ENCODE data around the gene ASPG. TPM values are rescaled to one million over a fixed set of nuclear protein-coding genes. Genes with fewer than 3 reads are reported as not detected.
A peak's percentile ranks its signal among the peaks of the same experiment; 100 is the strongest.

Gene ASPG
- total RNA-seq, 8 experiments from 2014 or later = 0.05 to 1.1 (median 0.25) TPM; not detected in 1

GRCh38 chr14:104105822-104106470 lies 20.4 kb downstream of the ASPG start:
- peaks cover 25 to 28% of the 10 kb centered on the region in 2 donors for H3K4me1 ChIP-seq (replicated peaks in 1 of 2)
- H3K27ac ChIP-seq = no peak overlapping the region
- in situ Hi-C loops (cut with MboI; ENCODE audit: low pct_unique_long_range_greater_than_20kb in 2 of 9, low sequenced_read_pairs in 9 of 9, unreplicated experiment in 9 of 9) = no loop called here
- H3K4me3 ChIP-seq = no peak overlapping the region
- 41 to 100% (median 83%) methylated on average over 1 to 7 of the region's 18 CpGs; no CpG with 5 or more reads in 6 of the 10 experiments for WGBS, 10 experiments
- no peak for ATAC-seq (replicated peaks in 6 of 8)

DNA sequence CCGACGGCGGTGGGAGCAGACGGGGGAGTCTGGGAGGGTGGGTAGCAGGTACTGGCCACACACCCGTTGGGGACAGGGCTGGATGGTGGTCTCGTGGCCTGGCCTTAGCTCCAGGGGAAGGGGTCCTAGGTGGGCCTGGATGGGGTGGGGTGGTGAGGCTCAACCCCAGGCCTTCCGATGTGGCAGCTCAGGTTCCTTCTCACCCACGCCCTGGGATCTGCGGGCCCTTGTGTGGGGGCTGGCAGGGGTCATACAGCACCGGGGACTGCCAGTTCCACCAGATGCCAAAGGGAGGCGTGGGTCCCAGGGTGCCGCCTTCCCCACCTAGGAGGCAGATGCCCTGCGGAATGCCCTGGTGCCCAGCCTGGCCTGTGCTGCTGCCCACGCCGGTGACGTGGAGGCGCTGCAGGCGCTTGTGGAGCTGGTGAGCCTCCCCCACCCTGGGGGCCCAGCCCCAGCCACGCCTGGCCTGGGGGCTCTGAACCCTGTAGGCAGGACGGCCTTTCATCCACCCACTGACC lies 21.0 kb downstream of the ASPG start:
- in situ Hi-C loops (cut with MboI; ENCODE audit: low pct_unique_long_range_greater_than_20kb in 2 of 9, low sequenced_read_pairs in 9 of 9, unreplicated experiment in 9 of 9) = no loop called here
- WGBS, 10 experiments = 90% methylated on average over 2 of the region's 20 CpGs; no CpG with 5 or more reads in 9 of the 10 experiments
- no peak overlapping the region for H3K27ac ChIP-seq
- H3K4me3 ChIP-seq = no peak overlapping the region
- peaks cover 25 to 28% of the 10 kb centered on the region in 2 donors for H3K4me1 ChIP-seq (replicated peaks in 1 of 2)
- no peak for ATAC-seq (replicated peaks in 6 of 8)

DNA sequence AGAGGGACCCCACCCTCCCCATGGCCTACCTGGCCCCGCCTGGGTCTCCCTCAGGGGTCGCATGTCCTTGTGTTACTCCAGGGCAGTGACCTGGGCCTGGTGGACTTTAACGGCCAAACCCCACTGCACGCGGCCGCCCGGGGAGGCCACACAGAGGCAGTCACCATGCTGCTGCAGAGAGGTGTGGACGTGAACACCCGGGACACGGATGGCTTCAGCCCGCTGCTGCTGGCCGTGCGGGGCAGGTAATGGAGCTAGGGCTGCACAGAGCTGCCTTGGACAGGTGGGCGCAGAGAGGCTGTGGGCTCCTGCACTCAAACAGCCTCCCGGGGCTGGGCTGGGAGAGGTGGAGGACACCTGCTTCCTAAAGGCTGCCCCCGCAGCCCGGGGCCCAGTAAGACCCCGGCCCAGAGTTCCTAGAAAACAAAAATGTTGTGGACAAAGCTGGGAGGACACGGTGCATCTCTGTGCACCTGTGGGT lies 21.6 kb downstream of the ASPG start:
- no peak for ATAC-seq (replicated peaks in 6 of 8)
- 93% methylated on average over 3 of the region's 19 CpGs; no CpG with 5 or more reads in 8 of the 10 experiments for WGBS, 10 experiments
- Histone ChIP-seq H3K27ac (no peak overlapping the region), H3K4me3 (no peak overlapping the region), H3K4me1 (replicated peaks in 1 of 2) (peaks cover 20 to 28% of the 10 kb centered on the region in 2 donors)
- in situ Hi-C loops (cut with MboI; ENCODE audit: low pct_unique_long_range_greater_than_20kb in 2 of 9, low sequenced_read_pairs in 9 of 9, unreplicated experiment in 9 of 9) = no loop called here

DNA sequence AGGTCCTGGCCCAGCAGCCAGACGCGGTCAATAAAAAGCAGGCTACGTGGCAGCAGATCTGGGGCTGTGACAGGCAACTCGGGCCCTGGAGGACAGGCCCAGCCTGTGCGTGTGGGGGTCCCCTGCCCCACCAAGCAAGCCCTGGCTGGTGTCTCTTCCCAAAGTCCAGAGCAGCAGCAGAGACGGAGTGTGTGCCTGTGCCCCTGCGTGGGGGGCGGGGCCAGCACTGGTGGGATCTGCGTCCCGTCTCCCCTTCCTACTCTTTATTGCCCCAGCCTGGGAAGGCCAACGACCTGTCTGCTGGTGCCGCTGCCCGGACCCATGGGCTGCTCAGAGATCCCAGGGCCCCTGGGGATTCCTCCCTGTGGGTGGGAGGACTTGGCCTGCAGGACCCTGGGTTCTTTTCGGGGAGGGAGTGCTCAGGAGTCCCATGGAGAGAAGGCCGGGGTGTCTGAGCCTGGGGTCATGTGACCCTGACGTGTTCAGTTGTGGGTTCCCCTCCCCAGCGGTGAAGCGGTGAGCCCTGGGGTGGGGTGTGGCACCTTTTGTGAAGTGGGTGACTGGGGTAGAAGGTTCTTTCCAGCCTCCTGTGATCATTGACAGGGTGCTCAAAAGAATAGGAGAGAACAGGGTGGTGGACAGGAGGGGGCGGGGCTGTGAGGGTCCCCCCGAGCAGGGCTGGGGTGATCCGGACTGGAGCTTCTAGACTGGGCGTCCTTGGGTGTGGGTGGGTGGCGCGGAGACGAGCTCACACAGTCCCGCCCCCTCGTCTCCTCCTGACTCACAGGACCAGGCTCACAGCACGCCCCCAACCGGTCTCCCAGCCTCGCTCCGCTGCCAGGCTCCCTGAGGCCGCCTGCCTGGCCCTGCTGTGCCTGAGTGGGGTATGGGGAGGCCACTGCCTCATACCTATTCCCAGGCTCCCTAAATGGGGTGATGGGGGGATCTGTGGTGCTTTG lies 22.4 kb downstream of the ASPG start:
- 20 to 90% (median 53%) methylated on average over 1 to 5 of the region's 32 CpGs; no CpG with 5 or more reads in 6 of the 10 experiments for WGBS, 10 experiments
- no peak overlapping the region for H3K4me3 ChIP-seq
- peaks cover 19 to 28% of the 10 kb centered on the region in 2 donors for H3K4me1 ChIP-seq (replicated peaks in 1 of 2)
- in situ Hi-C loops (cut with MboI; ENCODE audit: low pct_unique_long_range_greater_than_20kb in 2 of 9, low sequenced_read_pairs in 9 of 9, unreplicated experiment in 9 of 9) = no loop called here
- no peak overlapping the region for H3K27ac ChIP-seq
- ATAC-seq (replicated peaks in 6 of 8) = peak in 5 of 8 experiments; percentile 38 to 70 (median 62)

- ATAC-seq (replicated peaks in 6 of 8) = peak in 5 of 8 experiments; percentile 29 to 60 (median 58)
- Histone ChIP-seq H3K4me3 (no peak overlapping the region), H3K4me1 (replicated peaks in 1 of 2) (peaks cover 19 to 25% of the 10 kb centered on the region in 2 donors), H3K27ac (peak overlapping the region in 1 of 2 donors; percentile 27)
- in situ Hi-C loops (cut with MboI; ENCODE audit: low pct_unique_long_range_greater_than_20kb in 2 of 9, low sequenced_read_pairs in 9 of 9, unreplicated experiment in 9 of 9) = no loop called here
- 40 to 77% (median 50%) methylated on average over 1 to 4 of the region's 26 CpGs; no CpG with 5 or more reads in 6 of the 10 experiments for WGBS, 10 experiments
These were observed 23.4 kb downstream of the ASPG start for GRCh38 chr14:104108570-104109541.

DNA sequence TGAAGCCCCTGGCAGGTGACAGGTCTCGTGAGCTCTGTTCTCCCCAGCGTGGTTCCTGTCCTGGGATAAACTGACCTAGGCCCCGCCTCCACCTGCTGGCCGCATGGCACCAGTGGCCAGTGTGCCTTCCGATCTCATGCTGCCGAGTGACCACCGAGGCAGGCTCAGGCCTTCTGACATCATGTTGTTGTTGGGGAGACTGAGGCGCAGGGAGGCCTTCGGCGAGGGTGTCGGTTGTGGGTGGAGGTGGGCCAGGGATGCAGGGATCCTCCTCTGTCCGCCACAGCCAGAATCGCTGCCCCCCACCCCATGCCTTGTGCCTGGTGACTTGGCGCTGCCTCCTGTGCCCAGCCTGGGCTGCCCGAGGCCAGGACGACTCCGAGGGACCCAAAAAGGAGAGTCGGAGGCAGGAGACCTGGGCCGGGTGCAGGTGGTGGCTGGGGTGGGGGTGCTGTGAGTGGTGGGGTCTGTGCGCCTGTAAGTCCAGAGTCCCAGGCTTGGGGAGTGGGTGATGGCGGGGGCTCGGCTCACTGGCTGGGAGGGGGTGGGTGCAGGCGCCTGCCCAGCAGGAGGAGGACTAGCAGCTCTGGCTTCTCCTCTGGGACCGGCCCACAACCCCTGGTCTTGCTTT lies 24.3 kb downstream of the ASPG start:
- in situ Hi-C loops (cut with MboI; ENCODE audit: low pct_unique_long_range_greater_than_20kb in 2 of 9, low sequenced_read_pairs in 9 of 9, unreplicated experiment in 9 of 9) = no loop called here
- Histone ChIP-seq H3K4me1 (replicated peaks in 1 of 2) (peaks cover 19 to 22% of the 10 kb centered on the region in 2 donors), H3K27ac (no peak overlapping the region), H3K4me3 (no peak overlapping the region)
- WGBS, 10 experiments = 82 to 100% methylated on average over 3 of the region's 24 CpGs; no CpG with 5 or more reads in 8 of the 10 experiments
- ATAC-seq (replicated peaks in 6 of 8) = no peak

- in situ Hi-C loops (cut with MboI; ENCODE audit: low pct_unique_long_range_greater_than_20kb in 2 of 9, low sequenced_read_pairs in 9 of 9, unreplicated experiment in 9 of 9) = no loop called here
- Histone ChIP-seq H3K4me1 (replicated peaks in 1 of 2) (peaks cover 19 to 22% of the 10 kb centered on the region in 2 donors), H3K4me3 (no peak overlapping the region), H3K27ac (no peak overlapping the region)
- WGBS, 10 experiments = 0 to 89% (median 39%) methylated on average over 1 to 6 of the region's 18 CpGs; no CpG with 5 or more reads in 6 of the 10 experiments
- no peak for ATAC-seq (replicated peaks in 6 of 8)
These were observed 25.1 kb downstream of the ASPG start for GRCh38 chr14:104110491-104111209.

- Histone ChIP-seq H3K4me1 (replicated peaks in 1 of 2) (peaks cover 19 to 22% of the 10 kb centered on the region in 2 donors), H3K4me3 (no peak overlapping the region), H3K27ac (no peak overlapping the region)
- ATAC-seq (replicated peaks in 6 of 8) = no peak
- 83 to 100% (median 83%) methylated on average over 2 of the region's 21 CpGs; no CpG with 5 or more reads in 7 of the 10 experiments for WGBS, 10 experiments
- in situ Hi-C loops (cut with MboI; ENCODE audit: low pct_unique_long_range_greater_than_20kb in 2 of 9, low sequenced_read_pairs in 9 of 9, unreplicated experiment in 9 of 9) = no loop called here
These were observed 26.0 kb downstream of the ASPG start for GRCh38 chr14:104111301-104112112.

- Histone ChIP-seq H3K27ac (no peak overlapping the region), H3K4me1 (replicated peaks in 1 of 2) (peaks cover 19 to 22% of the 10 kb centered on the region in 2 donors), H3K4me3 (no peak overlapping the region)
- WGBS, 10 experiments = 40 to 60% methylated on average over 1 of the region's 6 CpGs; no CpG with 5 or more reads in 8 of the 10 experiments
- ATAC-seq (replicated peaks in 6 of 8) = no peak
- in situ Hi-C loops (cut with MboI; ENCODE audit: low pct_unique_long_range_greater_than_20kb in 2 of 9, low sequenced_read_pairs in 9 of 9, unreplicated experiment in 9 of 9) = no loop called here
These were observed 26.6 kb downstream of the ASPG start for GRCh38 chr14:104112113-104112505.

- in situ Hi-C loops (cut with MboI; ENCODE audit: low pct_unique_long_range_greater_than_20kb in 2 of 9, low sequenced_read_pairs in 9 of 9, unreplicated experiment in 9 of 9) = no loop called here
- Histone ChIP-seq H3K4me3 (no peak overlapping the region), H3K27ac (no peak overlapping the region), H3K4me1 (replicated peaks in 1 of 2) (peaks cover 15 to 19% of the 10 kb centered on the region in 2 donors)
- WGBS, 10 experiments = 53% methylated on average over 3 of the region's 17 CpGs; no CpG with 5 or more reads in 9 of the 10 experiments
- no peak for ATAC-seq (replicated peaks in 6 of 8)
These were observed 27.4 kb downstream of the ASPG start for GRCh38 chr14:104112609-104113571.
